AG08396 (cell line): Measurements from ENCODE around the gene CCDC57.

Source experiments
- DNase-seq: peaks from one replicate; pipeline ENCODE4 v3.0.0; 2012; ENCODE audit warnings: low spot score, mixed read lengths

Gene CCDC57

GRCh38 chr17:82092995-82093751, 119.5 kb downstream of the CCDC57 start:
- DNase-seq, result no peak

GRCh38 chr17:82092628-82092994, 120.0 kb downstream of the CCDC57 start:
- no peak for DNase-seq

- DNase-seq, result no peak
Measured at GRCh38 chr17:82092094-82092586, 120.5 kb downstream of the CCDC57 start.

GRCh38 chr17:82091264-82092066, 121.2 kb downstream of the CCDC57 start:
- DNase-seq, result no peak

GRCh38 chr17:82090549-82091263, 121.9 kb downstream of the CCDC57 start:
- no peak for DNase-seq

GRCh38 chr17:82089723-82090548, 122.7 kb downstream of the CCDC57 start:
- no peak for DNase-seq

GRCh38 chr17:82088838-82089722, 123.6 kb downstream of the CCDC57 start:
- no peak for DNase-seq

GRCh38 chr17:82087961-82088837, 124.4 kb downstream of the CCDC57 start:
- DNase-seq, result no peak

- DNase-seq, result no peak
Measured at GRCh38 chr17:82086941-82087906, 125.4 kb downstream of the CCDC57 start.

- no peak for DNase-seq
Measured at GRCh38 chr17:82085931-82086764, 126.5 kb downstream of the CCDC57 start.

- DNase-seq, result no peak
Measured at GRCh38 chr17:82085031-82085861, 127.4 kb downstream of the CCDC57 start.

GRCh38 chr17:82084373-82085030, 128.1 kb downstream of the CCDC57 start:
- DNase-seq, result no peak

- no peak for DNase-seq
Measured at GRCh38 chr17:82083533-82084359, 128.9 kb downstream of the CCDC57 start.

GRCh38 chr17:82083009-82083408, 129.6 kb downstream of the CCDC57 start:
- no peak for DNase-seq

- DNase-seq, result no peak
Measured at GRCh38 chr17:82082456-82082855, 130.2 kb downstream of the CCDC57 start.
